ENCODE results near the gene ATG5. TPM values are rescaled to one million over a fixed set of nuclear protein-coding genes. Genes with fewer than 3 reads are reported as not detected.

The ATG5 gene
- polyA plus RNA-seq, 1 experiment = 53.9 TPM

DNA sequence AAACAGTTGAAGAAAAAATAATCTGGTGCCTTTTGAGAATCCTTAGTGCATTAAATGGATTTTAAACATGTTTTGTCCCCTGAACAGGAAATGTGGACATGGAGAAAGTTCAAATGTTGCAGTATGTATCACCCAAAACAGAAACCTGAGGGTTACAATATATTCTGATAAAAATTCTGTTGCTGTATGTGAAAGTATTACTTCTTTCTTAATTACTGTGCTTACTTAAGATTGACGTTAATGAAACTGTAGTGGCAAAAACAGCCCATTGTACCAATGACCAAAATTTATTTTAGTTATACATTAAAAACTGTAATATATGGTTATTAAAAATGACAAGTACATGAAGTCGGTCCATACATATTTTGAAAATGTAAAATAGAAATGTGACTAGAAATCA lies 138.8 kb downstream of the ATG5 start:
- H3K27ac ChIP-seq (ENCODE audit: low read depth, low read length) = no peak overlapping the region
- TF ChIP-seq, protein P1, sequence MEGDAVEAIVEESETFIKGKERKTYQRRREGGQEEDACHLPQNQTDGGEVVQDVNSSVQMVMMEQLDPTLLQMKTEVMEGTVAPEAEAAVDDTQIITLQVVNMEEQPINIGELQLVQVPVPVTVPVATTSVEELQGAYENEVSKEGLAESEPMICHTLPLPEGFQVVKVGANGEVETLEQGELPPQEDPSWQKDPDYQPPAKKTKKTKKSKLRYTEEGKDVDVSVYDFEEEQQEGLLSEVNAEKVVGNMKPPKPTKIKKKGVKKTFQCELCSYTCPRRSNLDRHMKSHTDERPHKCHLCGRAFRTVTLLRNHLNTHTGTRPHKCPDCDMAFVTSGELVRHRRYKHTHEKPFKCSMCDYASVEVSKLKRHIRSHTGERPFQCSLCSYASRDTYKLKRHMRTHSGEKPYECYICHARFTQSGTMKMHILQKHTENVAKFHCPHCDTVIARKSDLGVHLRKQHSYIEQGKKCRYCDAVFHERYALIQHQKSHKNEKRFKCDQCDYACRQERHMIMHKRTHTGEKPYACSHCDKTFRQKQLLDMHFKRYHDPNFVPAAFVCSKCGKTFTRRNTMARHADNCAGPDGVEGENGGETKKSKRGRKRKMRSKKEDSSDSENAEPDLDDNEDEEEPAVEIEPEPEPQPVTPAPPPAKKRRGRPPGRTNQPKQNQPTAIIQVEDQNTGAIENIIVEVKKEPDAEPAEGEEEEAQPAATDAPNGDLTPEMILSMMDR (IDR thresholded peaks at IDR 0.05; ENCODE audit: low read depth, low read length) = no peak

DNA sequence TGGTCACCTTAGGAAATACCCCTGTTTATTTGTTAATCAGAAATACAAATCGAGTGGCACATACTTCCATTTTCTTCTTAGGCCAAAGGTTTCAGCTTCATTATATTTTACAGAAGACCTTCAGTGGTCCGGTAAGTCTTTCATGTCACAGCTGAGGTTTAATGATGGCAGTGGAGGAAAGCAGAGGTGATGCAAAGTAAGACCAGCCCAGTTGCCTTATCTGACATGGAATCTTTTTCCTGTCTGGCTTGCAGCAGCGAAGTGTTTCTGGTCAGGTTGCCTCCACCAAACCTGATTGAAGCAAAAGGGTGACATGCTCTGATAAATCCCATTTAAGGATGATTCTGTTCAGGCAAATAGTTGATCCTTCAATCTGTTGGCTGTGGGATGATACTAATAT lies 139.4 kb downstream of the ATG5 start:
- ChIA-PET CTCF (interaction anchor here (0.7 to 1.0 kb wide), 2 partner anchors 37 to 754 kb away, joined by 3 to 4 read pairs; no protein-coding TSS in a partner anchor), POLR2A (no interaction called here)
- Histone ChIP-seq H3K4me3 (ENCODE audit: low read depth, low read length) (no peak overlapping the region), H3K9me3 (ENCODE audit: control insufficient read depth, insufficient read depth, low read length) (no peaks in the 10 kb centered on the region), H3K27ac (ENCODE audit: low read depth, low read length) (no peak overlapping the region), H3K27me3 (ENCODE audit: control insufficient read depth, insufficient read depth, low read length) (no peaks in the 10 kb centered on the region)
- TF ChIP-seq, protein P1 (IDR thresholded peaks at IDR 0.05; ENCODE audit: low read depth, low read length) = no peak
- no peak for DNase-seq (ENCODE audit: low read depth, low spot score)

More for the DNA sequence above, 138.8 kb downstream of the ATG5 start:
- POLR2A ChIA-PET = no interaction called here
- DNase-seq (ENCODE audit: low read depth, low spot score) = no peak
- Histone ChIP-seq H3K9me3 (ENCODE audit: control insufficient read depth, insufficient read depth, low read length) (no peaks in the 10 kb centered on the region), H3K4me3 (ENCODE audit: low read depth, low read length) (no peak overlapping the region), H3K27me3 (ENCODE audit: control insufficient read depth, insufficient read depth, low read length) (no peaks in the 10 kb centered on the region)
- CTCF ChIA-PET = interaction anchor here (0.7 kb wide), 1 partner anchor 36 kb away, joined by 3 read pairs; no protein-coding TSS in a partner anchor

DNA sequence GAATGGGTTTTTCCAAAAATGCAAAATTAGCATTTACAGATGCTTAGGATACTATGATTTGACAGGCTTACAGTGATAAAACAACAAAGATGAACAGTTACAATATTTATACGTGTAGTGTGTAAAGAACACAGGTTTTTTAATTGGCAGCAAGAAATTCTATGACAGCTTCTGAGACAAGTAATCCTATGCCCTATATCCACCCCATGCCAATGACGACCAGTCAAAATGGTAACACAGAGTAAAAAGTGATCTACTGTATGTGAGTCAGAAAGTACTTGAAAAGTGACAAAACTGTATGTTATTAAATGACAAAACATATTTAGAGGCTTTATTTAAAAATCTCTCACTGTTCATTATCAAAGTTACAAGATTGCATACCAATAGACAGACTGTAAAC lies 139.9 kb downstream of the ATG5 start:
- H3K4me3 ChIP-seq (ENCODE audit: low read depth, low read length) = no peak overlapping the region
- H3K27ac ChIP-seq (ENCODE audit: low read depth, low read length) = no peak overlapping the region
- CTCF ChIA-PET = interaction anchor here (1.0 kb wide), 1 partner anchor 754 kb away, joined by 4 read pairs; no protein-coding TSS in a partner anchor
- POLR2A ChIA-PET = no interaction called here
- no peak for DNase-seq (ENCODE audit: low read depth, low spot score)
- no peaks in the 10 kb centered on the region for H3K27me3 ChIP-seq (ENCODE audit: control insufficient read depth, insufficient read depth, low read length)
- H3K9me3 ChIP-seq (ENCODE audit: control insufficient read depth, insufficient read depth, low read length) = no peaks in the 10 kb centered on the region
- TF ChIP-seq, protein P1 (IDR thresholded peaks at IDR 0.05; ENCODE audit: low read depth, low read length) = no peak

DNA sequence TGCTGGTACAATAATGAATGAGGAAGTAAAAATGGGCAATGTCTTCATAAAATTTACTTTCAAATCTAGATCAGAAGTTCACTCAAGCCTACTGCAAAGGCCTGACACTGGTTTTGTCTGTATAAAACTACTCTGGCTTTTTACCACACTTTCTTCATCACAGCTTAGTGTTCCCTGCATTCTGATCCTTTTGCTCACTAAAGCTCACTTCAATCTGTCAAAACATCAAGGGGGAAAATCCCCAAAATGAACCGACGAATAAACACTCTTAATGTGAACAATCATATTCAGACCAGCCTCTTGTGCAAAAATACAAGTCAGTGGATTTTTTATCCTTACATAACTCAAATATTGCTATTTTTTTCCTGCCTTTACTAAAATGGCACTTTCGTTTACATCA lies 140.9 kb downstream of the ATG5 start:
- ChIA-PET POLR2A (no interaction called here), CTCF (no interaction called here)
- Histone ChIP-seq H3K27me3 (ENCODE audit: control insufficient read depth, insufficient read depth, low read length) (no peaks in the 10 kb centered on the region), H3K4me3 (ENCODE audit: low read depth, low read length) (no peak overlapping the region), H3K27ac (ENCODE audit: low read depth, low read length) (no peak overlapping the region), H3K9me3 (ENCODE audit: control insufficient read depth, insufficient read depth, low read length) (no peaks in the 10 kb centered on the region)
- DNase-seq (ENCODE audit: low read depth, low spot score) = no peak
- TF ChIP-seq, protein P1 (IDR thresholded peaks at IDR 0.05; ENCODE audit: low read depth, low read length) = no peak

DNA sequence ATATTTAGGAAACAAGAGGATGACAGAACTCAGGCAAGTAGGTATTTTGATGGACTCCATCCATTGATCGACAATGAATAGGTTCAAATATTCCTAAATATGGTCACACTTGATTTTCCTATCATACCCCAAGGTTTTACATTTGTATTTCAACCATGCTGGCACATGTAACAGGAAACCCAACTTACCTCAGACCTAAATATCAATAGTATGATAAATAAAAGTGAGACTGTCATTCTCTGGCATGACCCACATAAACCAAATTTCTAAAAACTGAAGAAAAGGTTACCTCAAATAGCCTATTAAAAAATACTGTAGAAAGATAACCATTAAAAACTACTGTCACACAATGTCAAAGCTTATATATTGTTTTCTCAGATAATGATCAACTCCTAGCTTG lies 142.1 kb downstream of the ATG5 start:
- ChIA-PET POLR2A (no interaction called here), CTCF (interaction anchor here (0.7 to 2.8 kb wide), 3 partner anchors 40 to 699 kb away, joined by 3 to 14 read pairs (median 3); no protein-coding TSS in a partner anchor)
- Histone ChIP-seq H3K4me3 (ENCODE audit: low read depth, low read length) (no peak overlapping the region), H3K27me3 (ENCODE audit: control insufficient read depth, insufficient read depth, low read length) (no peaks in the 10 kb centered on the region), H3K9me3 (ENCODE audit: control insufficient read depth, insufficient read depth, low read length) (no peaks in the 10 kb centered on the region), H3K27ac (ENCODE audit: low read depth, low read length) (no peak overlapping the region)
- DNase-seq (ENCODE audit: low read depth, low spot score) = no peak
- TF ChIP-seq, protein P1 (IDR thresholded peaks at IDR 0.05; ENCODE audit: low read depth, low read length) = no peak
